HepG2 (cell line): Measurements from ENCODE around the gene UBQLN4. TPM values are rescaled to one million over a fixed set of nuclear protein-coding genes. Genes with fewer than 3 reads are reported as not detected.

Source experiments
- CEBPZ ChIP-seq: IDR thresholded peaks from 2 replicates; pipeline ENCODE4 v1.6.1; 2012; ENCODE audit warnings: low read length, improper control_type of control experiment
- FOXK1 ChIP-seq: sonication (generic); formaldehyde crosslinking; IDR thresholded peaks from 2 replicates; pipeline ENCODE4 v1.4.0; 2020; ENCODE audit warnings: low read depth, missing genetic modification reagents, borderline replicate concordance
- FOXO4 ChIP-seq: sonication (generic); formaldehyde crosslinking; conservative IDR thresholded peaks from 2 replicates; pipeline ENCODE4 v1.8.1; 2023; ENCODE audit warnings: missing genetic modification reagents
- GZF1 ChIP-seq: sonication (generic); formaldehyde crosslinking; IDR thresholded peaks from 2 replicates; pipeline ENCODE4 v1.5.1; 2020; ENCODE audit warnings: mild to moderate bottlenecking, missing genetic modification reagents
- HDAC6 ChIP-seq: fragments of 200-600 bp; sonication (generic); IDR thresholded peaks from 2 replicates; pipeline ENCODE4 v1.7.0; 2017; ENCODE audit warnings: mild to moderate bottlenecking, antibody characterized with exemption, low read length, low read depth
- HES4 ChIP-seq: sonication (generic); formaldehyde crosslinking; IDR thresholded peaks from 2 replicates; pipeline ENCODE4 v1.9.0; 2021; ENCODE audit warnings: mild to moderate bottlenecking, missing genetic modification reagents, borderline replicate concordance
- HNF4G ChIP-seq, 2 experiments: sonication (generic) in 1 of 2; formaldehyde crosslinking in 1 of 2; IDR thresholded peaks; 2 replicates each; pipeline versions ENCODE4 v1.4.0 to v1.6.1; 2011 to 2020; ENCODE audit warnings: borderline replicate concordance in 2 of 2, low read depth in 2 of 2, mild to moderate bottlenecking in 2 of 2, low read length in 1 of 2, missing genetic modification reagents in 1 of 2, moderate library complexity in 1 of 2
- NBN ChIP-seq: fragments of 450-650 bp; conservative IDR thresholded peaks from 2 replicates; pipeline ENCODE4 v1.6.1; 2017
- SALL1 ChIP-seq: sonication (generic); formaldehyde crosslinking; IDR thresholded peaks from 2 replicates; pipeline ENCODE4 v1.8.0; 2022; ENCODE audit warnings: mild to moderate bottlenecking, missing genetic modification reagents
- SRF ChIP-seq: IDR thresholded peaks from 2 replicates; pipeline ENCODE4 v1.6.1; 2011; ENCODE audit warnings: mild to moderate bottlenecking, low read depth, low read length, moderate library complexity
- TMF1 ChIP-seq: sonication (generic); formaldehyde crosslinking; IDR thresholded peaks from 2 replicates; pipeline ENCODE4 v1.8.1; 2022; ENCODE audit warnings: low read depth, missing genetic modification reagents
- ZNF280D ChIP-seq: sonication (generic); formaldehyde crosslinking; IDR thresholded peaks from 2 replicates; pipeline ENCODE4 v1.5.1; 2020; ENCODE audit warnings: mild to moderate bottlenecking, missing genetic modification reagents
- ZNF563 ChIP-seq: sonication (generic); formaldehyde crosslinking; IDR thresholded peaks from 2 replicates; pipeline ENCODE4 v1.8.0; 2022; ENCODE audit warnings: mild to moderate bottlenecking, moderate library complexity, missing genetic modification reagents
- ZNF777 ChIP-seq: sonication (generic); formaldehyde crosslinking; IDR thresholded peaks from 2 replicates; pipeline ENCODE4 v1.4.0; 2020; ENCODE audit warnings: missing genetic modification reagents
- polyA plus RNA-seq, 8 experiments: library from polyadenylated mRNA; depleted of rRNA in 3 of 8; stranded (reverse) in 7 of 8; unstranded in 1 of 8; fragments of >200 nt; fragmentation: Illumina TruSeq in 4 of 8; extraction: Trizol in 4 of 8; gene quantifications; 2 replicates each; pipeline versions ENCODE4 v1.2.1 to v1.2.3, GENCODE V29; 2011 to 2016; ENCODE audit warnings: low read depth in 4 of 8, missing spikeins in 1 of 8, mixed read lengths in 1 of 8; ENCODE audit not compliant: insufficient read depth in 1 of 8
- total RNA-seq, 5 experiments: library from RNA; depleted of rRNA; stranded (reverse); fragments of >200 nt; fragmentation: Illumina TruSeq; extraction: Trizol; gene quantifications; 2 replicates each; pipeline ENCODE4 v1.2.3, GENCODE V29; 2016; ENCODE audit warnings: low read depth in 1 of 5
- TF ChIP-seq, protein P1 (sequence below): sonication (generic); formaldehyde crosslinking; IDR thresholded peaks from 2 replicates; pipeline ENCODE4 v1.5.0; 2020; ENCODE audit warnings: missing genetic modification reagents
- TF ChIP-seq, protein P2 (sequence below): sonication (generic); formaldehyde crosslinking; IDR thresholded peaks from 2 replicates; pipeline ENCODE4 v1.5.0; 2020; ENCODE audit warnings: mild to moderate bottlenecking, missing genetic modification reagents, moderate library complexity

The UBQLN4 gene
- total and polyA plus RNA-seq, 2 of the 13 experiments (the other 11 are each of a cell fraction or from before 2014, with no cell fraction given) = 31.5 to 39.8 TPM

- TF ChIP-seq ZNF280D (CRISPR knock-in tag) (no peak), FOXK1 (CRISPR knock-in tag) (no peak), HNF4G (IDR thresholded peaks at IDR 0.05; ENCODE audit: borderline replicate concordance, low read depth, low read length) (peak; percentile 40; the same call in 1 of the 2 replicates), HNF4G (CRISPR knock-in tag; IDR thresholded peaks at IDR 0.05; ENCODE audit: borderline replicate concordance, low read depth) (no peak), CEBPZ (no peak), NBN (no peak), HES4 (CRISPR knock-in tag) (no peak), SRF (no peak), ZNF563 (CRISPR knock-in tag) (no peak), HDAC6 (no peak), ZNF777 (CRISPR knock-in tag) (no peak), GZF1 (CRISPR knock-in tag) (no peak), FOXO4 (CRISPR knock-in tag) (no peak), TMF1 (CRISPR knock-in tag) (no peak), SALL1 (CRISPR knock-in tag) (peak; percentile 23; the same call in 1 of the 2 replicates)
- TF ChIP-seq, protein P1, sequence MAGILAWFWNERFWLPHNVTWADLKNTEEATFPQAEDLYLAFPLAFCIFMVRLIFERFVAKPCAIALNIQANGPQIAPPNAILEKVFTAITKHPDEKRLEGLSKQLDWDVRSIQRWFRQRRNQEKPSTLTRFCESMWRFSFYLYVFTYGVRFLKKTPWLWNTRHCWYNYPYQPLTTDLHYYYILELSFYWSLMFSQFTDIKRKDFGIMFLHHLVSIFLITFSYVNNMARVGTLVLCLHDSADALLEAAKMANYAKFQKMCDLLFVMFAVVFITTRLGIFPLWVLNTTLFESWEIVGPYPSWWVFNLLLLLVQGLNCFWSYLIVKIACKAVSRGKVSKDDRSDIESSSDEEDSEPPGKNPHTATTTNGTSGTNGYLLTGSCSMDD = no peak
- TF ChIP-seq, protein P2, sequence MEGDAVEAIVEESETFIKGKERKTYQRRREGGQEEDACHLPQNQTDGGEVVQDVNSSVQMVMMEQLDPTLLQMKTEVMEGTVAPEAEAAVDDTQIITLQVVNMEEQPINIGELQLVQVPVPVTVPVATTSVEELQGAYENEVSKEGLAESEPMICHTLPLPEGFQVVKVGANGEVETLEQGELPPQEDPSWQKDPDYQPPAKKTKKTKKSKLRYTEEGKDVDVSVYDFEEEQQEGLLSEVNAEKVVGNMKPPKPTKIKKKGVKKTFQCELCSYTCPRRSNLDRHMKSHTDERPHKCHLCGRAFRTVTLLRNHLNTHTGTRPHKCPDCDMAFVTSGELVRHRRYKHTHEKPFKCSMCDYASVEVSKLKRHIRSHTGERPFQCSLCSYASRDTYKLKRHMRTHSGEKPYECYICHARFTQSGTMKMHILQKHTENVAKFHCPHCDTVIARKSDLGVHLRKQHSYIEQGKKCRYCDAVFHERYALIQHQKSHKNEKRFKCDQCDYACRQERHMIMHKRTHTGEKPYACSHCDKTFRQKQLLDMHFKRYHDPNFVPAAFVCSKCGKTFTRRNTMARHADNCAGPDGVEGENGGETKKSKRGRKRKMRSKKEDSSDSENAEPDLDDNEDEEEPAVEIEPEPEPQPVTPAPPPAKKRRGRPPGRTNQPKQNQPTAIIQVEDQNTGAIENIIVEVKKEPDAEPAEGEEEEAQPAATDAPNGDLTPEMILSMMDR (CRISPR knock-in tag) = no peak
Observed at GRCh38 chr1:156102633-156103511, 49.3 kb upstream of the UBQLN4 start (continued).
